ENCODE results near the gene AICDA.
"Not testable (repeated sequence)": the region's sequence is repeated elsewhere in the genome, so short reads cannot be mapped to it uniquely, and the experiment has no call there.

AICDA gene

GRCh38 chr12:8635342-8636006 lies 22.8 kb upstream of the AICDA start:
- H3K27ac Mint-ChIP-seq; H3K9me3 Mint-ChIP-seq; H3K4me3 Mint-ChIP-seq; H3K36me3 Mint-ChIP-seq (ENCODE audit: low read depth); H3K4me1 Mint-ChIP-seq (ENCODE audit: low read depth): not testable (repeated sequence)
- H3K27me3 Mint-ChIP-seq (ENCODE audit: low read depth), result peaks cover 66% of the 10 kb centered on the region

- Mint-ChIP-seq H3K36me3 (ENCODE audit: low read depth) (no peaks in the 10 kb centered on the region), H3K4me3 (no peak overlapping the region), H3K4me1 (ENCODE audit: low read depth) (no peaks in the 10 kb centered on the region), H3K27me3 (ENCODE audit: low read depth) (peaks cover 42% of the 10 kb centered on the region), H3K27ac (no peak overlapping the region), H3K9me3 (no peaks in the 10 kb centered on the region)
Observed at GRCh38 chr12:8630131-8630530, 17.5 kb upstream of the AICDA start.

GRCh38 chr12:8629486-8630033 lies 16.9 kb upstream of the AICDA start:
- Mint-ChIP-seq H3K9me3 (no peaks in the 10 kb centered on the region), H3K27me3 (ENCODE audit: low read depth) (peaks cover 36% of the 10 kb centered on the region), H3K27ac (no peak overlapping the region), H3K4me1 (ENCODE audit: low read depth) (no peaks in the 10 kb centered on the region), H3K4me3 (no peak overlapping the region), H3K36me3 (ENCODE audit: low read depth) (no peaks in the 10 kb centered on the region)

GRCh38 chr12:8628731-8629130 lies 16.1 kb upstream of the AICDA start:
- H3K4me1 Mint-ChIP-seq (ENCODE audit: low read depth), result no peaks in the 10 kb centered on the region
- H3K27me3 Mint-ChIP-seq (ENCODE audit: low read depth), result peaks cover 32% of the 10 kb centered on the region
- no peaks in the 10 kb centered on the region for H3K9me3 Mint-ChIP-seq
- no peak overlapping the region for H3K27ac Mint-ChIP-seq
- H3K36me3 Mint-ChIP-seq (ENCODE audit: low read depth), result no peaks in the 10 kb centered on the region
- no peak overlapping the region for H3K4me3 Mint-ChIP-seq

- not testable (repeated sequence) for H3K36me3 Mint-ChIP-seq (ENCODE audit: low read depth); H3K27ac Mint-ChIP-seq; H3K9me3 Mint-ChIP-seq; H3K4me3 Mint-ChIP-seq; H3K4me1 Mint-ChIP-seq (ENCODE audit: low read depth)
- H3K27me3 Mint-ChIP-seq (ENCODE audit: low read depth), result peaks cover 22% of the 10 kb centered on the region
Observed at GRCh38 chr12:8624750-8625149, 12.1 kb upstream of the AICDA start.

GRCh38 chr12:8622646-8623045 lies 10.0 kb upstream of the AICDA start:
- no peak overlapping the region for H3K4me3 Mint-ChIP-seq
- H3K27ac Mint-ChIP-seq, result no peak overlapping the region
- no peaks in the 10 kb centered on the region for H3K36me3 Mint-ChIP-seq (ENCODE audit: low read depth)
- no peaks in the 10 kb centered on the region for H3K4me1 Mint-ChIP-seq (ENCODE audit: low read depth)
- H3K27me3 Mint-ChIP-seq (ENCODE audit: low read depth), result peaks cover 7% of the 10 kb centered on the region
- peaks cover 7% of the 10 kb centered on the region for H3K9me3 Mint-ChIP-seq

- no peaks in the 10 kb centered on the region for H3K4me1 Mint-ChIP-seq (ENCODE audit: low read depth)
- H3K9me3 Mint-ChIP-seq, result no peaks in the 10 kb centered on the region
- H3K27ac Mint-ChIP-seq, result no peak overlapping the region
- H3K36me3 Mint-ChIP-seq (ENCODE audit: low read depth), result no peaks in the 10 kb centered on the region
- H3K27me3 Mint-ChIP-seq (ENCODE audit: low read depth), result peaks cover 22% of the 10 kb centered on the region
- no peak overlapping the region for H3K4me3 Mint-ChIP-seq
Observed at GRCh38 chr12:8615206-8615605, 2.5 kb upstream of the AICDA start.

- H3K9me3 Mint-ChIP-seq; H3K4me3 Mint-ChIP-seq; H3K36me3 Mint-ChIP-seq (ENCODE audit: low read depth); H3K4me1 Mint-ChIP-seq (ENCODE audit: low read depth); H3K27ac Mint-ChIP-seq: not testable (repeated sequence)
- H3K27me3 Mint-ChIP-seq (ENCODE audit: low read depth), result peaks cover 28% of the 10 kb centered on the region
Observed at GRCh38 chr12:8613881-8614280, 1.2 kb upstream of the AICDA start.

GRCh38 chr12:8609061-8609570 lies 3.5 kb downstream of the AICDA start:
- Mint-ChIP-seq H3K27me3 (ENCODE audit: low read depth) (peaks cover 36% of the 10 kb centered on the region), H3K4me3 (peak overlapping the region; percentile 57), H3K27ac (no peak overlapping the region), H3K36me3 (ENCODE audit: low read depth) (no peaks in the 10 kb centered on the region), H3K4me1 (ENCODE audit: low read depth) (peaks cover 5% of the 10 kb centered on the region), H3K9me3 (no peaks in the 10 kb centered on the region)

- no peaks in the 10 kb centered on the region for H3K36me3 Mint-ChIP-seq (ENCODE audit: low read depth)
- H3K27me3 Mint-ChIP-seq (ENCODE audit: low read depth), result peaks cover 38% of the 10 kb centered on the region
- H3K27ac Mint-ChIP-seq, result no peak overlapping the region
- peaks cover 5% of the 10 kb centered on the region for H3K4me1 Mint-ChIP-seq (ENCODE audit: low read depth)
- no peaks in the 10 kb centered on the region for H3K9me3 Mint-ChIP-seq
- H3K4me3 Mint-ChIP-seq, result no peak overlapping the region
Observed at GRCh38 chr12:8606890-8607289, 5.8 kb downstream of the AICDA start.

GRCh38 chr12:8605057-8605456 lies 7.6 kb downstream of the AICDA start:
- peaks cover 5% of the 10 kb centered on the region for H3K4me1 Mint-ChIP-seq (ENCODE audit: low read depth)

GRCh38 chr12:8603856-8604255 lies 8.8 kb downstream of the AICDA start:
- Mint-ChIP-seq H3K4me1 (ENCODE audit: low read depth) (no peaks in the 10 kb centered on the region), H3K27ac (no peak overlapping the region), H3K9me3 (no peaks in the 10 kb centered on the region), H3K27me3 (ENCODE audit: low read depth) (peaks cover 31% of the 10 kb centered on the region), H3K36me3 (ENCODE audit: low read depth) (no peaks in the 10 kb centered on the region), H3K4me3 (no peak overlapping the region)

More at GRCh38 chr12:8605057-8605456, 7.6 kb downstream of the AICDA start:
- Mint-ChIP-seq H3K36me3 (ENCODE audit: low read depth) (no peaks in the 10 kb centered on the region), H3K27ac (no peak overlapping the region), H3K27me3 (ENCODE audit: low read depth) (peaks cover 38% of the 10 kb centered on the region), H3K4me3 (no peak overlapping the region), H3K9me3 (no peaks in the 10 kb centered on the region)

GRCh38 chr12:8603286-8603685 lies 9.4 kb downstream of the AICDA start:
- H3K36me3 Mint-ChIP-seq (ENCODE audit: low read depth), result no peaks in the 10 kb centered on the region
- no peaks in the 10 kb centered on the region for H3K4me1 Mint-ChIP-seq (ENCODE audit: low read depth)
- H3K27ac Mint-ChIP-seq, result no peak overlapping the region
- no peak overlapping the region for H3K4me3 Mint-ChIP-seq
- peaks cover 28% of the 10 kb centered on the region for H3K27me3 Mint-ChIP-seq (ENCODE audit: low read depth)
- H3K9me3 Mint-ChIP-seq, result no peaks in the 10 kb centered on the region

GRCh38 chr12:8596561-8596960 lies 16.1 kb downstream of the AICDA start:
- H3K4me1 Mint-ChIP-seq (ENCODE audit: low read depth), result no peaks in the 10 kb centered on the region
- no peaks in the 10 kb centered on the region for H3K36me3 Mint-ChIP-seq (ENCODE audit: low read depth)
- H3K4me3 Mint-ChIP-seq, result no peak overlapping the region
- no peaks in the 10 kb centered on the region for H3K9me3 Mint-ChIP-seq
- no peak overlapping the region for H3K27ac Mint-ChIP-seq
- H3K27me3 Mint-ChIP-seq (ENCODE audit: low read depth), result peaks cover 5% of the 10 kb centered on the region

- Mint-ChIP-seq H3K27ac (no peak overlapping the region), H3K4me3 (no peak overlapping the region), H3K36me3 (ENCODE audit: low read depth) (no peaks in the 10 kb centered on the region), H3K4me1 (ENCODE audit: low read depth) (no peaks in the 10 kb centered on the region), H3K27me3 (ENCODE audit: low read depth) (peaks cover 8% of the 10 kb centered on the region), H3K9me3 (no peaks in the 10 kb centered on the region)
Observed at GRCh38 chr12:8594072-8594471, 18.6 kb downstream of the AICDA start.

All from T-helper 1 cell treated with Interleukin-12 subunit alpha and Interleukin-12 subunit beta and Interleukin-4 antibody, amounts not matched to agents 30 μg/mL and 1 μg/mL, for 36 hours (primary cell).